Transverse colon (tissue), 4 donors: ENCODE results near the gene ACTRT3. TPM values are rescaled to one million over a fixed set of nuclear protein-coding genes. Genes with fewer than 3 reads are reported as not detected.

Experiments
- DNase-seq: peaks from one replicate; pipeline ENCODE4 v3.0.0-alpha.2; 2019
- H3K27ac ChIP-seq, 4 donors: fragments of 200-600 bp; sonication (generic); 2 replicates each; pipeline ENCODE4 v1.5.1; 2016 to 2018; ENCODE audit warnings: inconsistent platforms in 4 of 4
- H3K27me3 ChIP-seq: fragments of 200-600 bp; sonication (generic); 2 replicates; pipeline ENCODE4 v1.5.1; 2017; ENCODE audit warnings: inconsistent platforms
- H3K36me3 ChIP-seq, 4 donors: fragments of 200-600 bp; sonication (generic); 2 replicates each; pipeline ENCODE4 v1.5.1; 2017 to 2019; ENCODE audit warnings: inconsistent platforms in 4 of 4
- H3K4me1 ChIP-seq, 4 donors: fragments of 200-600 bp; sonication (generic); 2 replicates each; pipeline ENCODE4 v1.5.1; 2017 to 2020; ENCODE audit warnings: inconsistent platforms in 4 of 4
- H3K4me3 ChIP-seq, 4 donors: fragments of 200-600 bp; sonication (generic); 1 replicate in 1 of 4; 2 replicates in 3 of 4; pipeline versions ENCODE4 v1.5.1 to v1.6.1; 2017 to 2019; ENCODE audit warnings: inconsistent platforms in 4 of 4
- H3K9me3 ChIP-seq, 2 donors: fragments of 200-600 bp; sonication (generic); 2 replicates each; pipeline ENCODE4 v1.5.1; 2017 to 2019; ENCODE audit warnings: inconsistent platforms in 2 of 2
- CTCF ChIP-seq, 5 experiments: fragments of 200-600 bp in 3 of 5; fragments of 450-650 bp in 2 of 5; sonication (generic) in 3 of 5; IDR thresholded peaks; 1 replicate in 2 of 5; 2 replicates in 3 of 5; pipeline ENCODE4 v1.5.1; 2016 to 2017; ENCODE audit warnings: antibody characterized with exemption in 5 of 5, inconsistent platforms in 3 of 5, mild to moderate bottlenecking in 2 of 5, moderate library complexity in 1 of 5
- EP300 ChIP-seq: sonication (generic); formaldehyde crosslinking; IDR thresholded peaks from one replicate; pipeline ENCODE4 v1.6.1; 2017; ENCODE audit warnings: antibody characterized with exemption, low read depth
- POLR2A ChIP-seq: fragments of 450-650 bp; IDR thresholded peaks from one replicate; pipeline ENCODE4 v1.6.1; 2016; ENCODE audit warnings: antibody characterized with exemption, mild to moderate bottlenecking, moderate library complexity
- POLR2AphosphoS5 ChIP-seq, 3 donors: sonication (generic); formaldehyde crosslinking; IDR thresholded peaks; one replicate each; pipeline ENCODE4 v1.6.1; 2016; ENCODE audit warnings: antibody characterized with exemption in 3 of 3
- WGBS, 2 donors: methylation state at CpG; one replicate each; pipeline ENCODE4 v1.1.5; 2018; ENCODE audit warnings: low coverage in 1 of 2; 5-methylcytosine and 5-hydroxymethylcytosine counted together
- in situ Hi-C, 4 donors: fragments of 200-750 bp; cut with MboI; loops; one replicate each; pipeline versions ENCODE4 v1.15.0 to v1.15.1; 2017; ENCODE audit warnings: low sequenced_read_pairs in 3 of 4, low pct_ligation_motif_present in 1 of 4, low pct_unique_long_range_greater_than_20kb in 1 of 4
- intact Hi-C: fragments of 100-400 bp; cut with DNase I; formaldehyde crosslinking; loops from one replicate; pipeline ENCODE4 v1.15.1; 2023; ENCODE audit warnings: low total_unique reads
- total RNA-seq, 4 donors: library from RNA; depleted of rRNA; stranded (reverse); fragments of >200 nt; gene quantifications; one replicate each; pipeline ENCODE4 v1.1.0, GENCODE V29; 2016

ACTRT3 gene
- total RNA-seq, 4 donors from 2014 or later = 0.96 to 2.1 TPM; not detected in 2

DNA sequence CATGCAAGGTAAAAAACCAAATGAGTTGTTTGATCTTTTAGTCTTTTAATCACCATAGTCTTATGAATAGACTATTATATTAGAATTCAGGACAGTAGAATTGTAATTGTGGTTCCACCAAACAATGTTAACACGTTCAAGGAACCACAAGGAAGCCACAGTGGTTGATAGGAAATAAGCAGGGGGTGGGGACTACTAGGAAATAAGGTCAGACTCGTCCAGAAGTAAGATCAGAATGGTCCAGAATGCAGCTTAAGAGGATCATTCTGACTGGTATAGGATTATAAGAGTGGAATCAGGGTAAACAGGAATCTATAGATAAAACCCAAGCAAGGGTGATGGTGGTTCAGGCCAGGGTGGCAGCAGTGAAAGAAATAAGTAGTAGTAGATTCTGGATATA lies 11.4 kb upstream of the ACTRT3 start:
- TF ChIP-seq CTCF (IDR thresholded peaks at IDR 0.05) = no peak
- no peak for TF ChIP-seq POLR2A
- no peak for TF ChIP-seq POLR2AphosphoS5 (IDR thresholded peaks at IDR 0.05)
- no peak for TF ChIP-seq EP300
- Histone ChIP-seq H3K4me1 (peaks cover 0 to 12% (median 3%) of the 10 kb centered on the region in 4 donors), H3K9me3 (no peaks in the 10 kb centered on the region), H3K27ac (no peak overlapping the region), H3K27me3 (no peaks in the 10 kb centered on the region), H3K36me3 (peaks cover 0 to 84% (median 19%) of the 10 kb centered on the region in 4 donors), H3K4me3 (no peak overlapping the region)
- intact Hi-C loops = no loop called here
- DNase-seq = no peak
- in situ Hi-C loops = no loop called here
- 40 to 63% methylated on average over 1 to 2 of the region's 2 CpGs for WGBS, 2 donors

DNA sequence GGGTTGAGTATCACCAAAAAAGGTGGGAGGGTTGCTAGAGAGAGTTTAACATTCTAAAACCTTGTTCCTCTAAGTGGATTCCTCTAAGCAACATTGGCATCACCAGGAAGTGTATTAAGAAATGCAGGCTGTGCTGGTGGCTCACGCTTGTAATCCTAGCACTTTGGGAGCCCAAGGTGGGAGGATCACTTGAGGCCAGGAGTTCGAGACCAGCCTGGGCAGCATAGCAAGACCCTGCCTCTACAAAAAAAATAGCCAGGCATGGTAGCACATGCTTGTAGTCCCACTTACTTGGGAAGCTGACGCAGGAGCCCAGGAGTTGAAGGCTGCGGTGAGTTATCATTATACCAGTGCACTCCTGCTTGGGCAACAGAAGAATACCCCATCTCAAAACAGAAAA lies 8.5 kb upstream of the ACTRT3 start:
- WGBS, 2 donors = 77% methylated on average over 4 of the region's 4 CpGs; no CpG with 5 or more reads in 1 of the 2 donors
- peaks cover 12 to 33% (median 22%) of the 10 kb centered on the region in 4 donors for H3K4me1 ChIP-seq

GRCh38 chr3:169774186-169774585 lies 4.8 kb upstream of the ACTRT3 start:
- Histone ChIP-seq H3K4me1 (peaks cover 12 to 39% (median 22%) of the 10 kb centered on the region in 4 donors), H3K27ac (peak overlapping the region in 3 of 4 donors; percentile 98 to 99 (median 99)), H3K4me3 (peak overlapping the region in 3 of 4 donors; percentile 58 to 92 (median 84)), H3K36me3 (peaks cover 0 to 34% (median 0%) of the 10 kb centered on the region in 4 donors), H3K9me3 (no peaks in the 10 kb centered on the region), H3K27me3 (no peaks in the 10 kb centered on the region)
- WGBS, 2 donors = 42 to 45% methylated on average over 5 of the region's 5 CpGs
- intact Hi-C loops = loop anchor here (10.0 kb wide), 1 partner anchor 191 kb away; the partner anchor contains the start of gene SEC62
- in situ Hi-C loops = no loop called here
- DNase-seq = no peak
- TF ChIP-seq CTCF (IDR thresholded peaks at IDR 0.05) = no peak
- TF ChIP-seq POLR2A = no peak
- TF ChIP-seq POLR2AphosphoS5 (IDR thresholded peaks at IDR 0.05) = no peak
- TF ChIP-seq EP300 = no peak

More for the DNA sequence above, 8.5 kb upstream of the ACTRT3 start:
- Histone ChIP-seq H3K4me3 (no peak overlapping the region), H3K9me3 (no peaks in the 10 kb centered on the region), H3K36me3 (peaks cover 0 to 69% (median 12%) of the 10 kb centered on the region in 4 donors), H3K27ac (no peak overlapping the region), H3K27me3 (no peaks in the 10 kb centered on the region)
- no peak for TF ChIP-seq POLR2A
- no peak for TF ChIP-seq POLR2AphosphoS5 (IDR thresholded peaks at IDR 0.05)
- no peak for TF ChIP-seq CTCF (IDR thresholded peaks at IDR 0.05)
- no peak for TF ChIP-seq EP300
- in situ Hi-C loops (no loop called here), intact Hi-C loops (loop anchor here (10.0 kb wide), 1 partner anchor 187 kb away; the partner anchor contains the start of gene SEC62)
- DNase-seq = no peak

DNA sequence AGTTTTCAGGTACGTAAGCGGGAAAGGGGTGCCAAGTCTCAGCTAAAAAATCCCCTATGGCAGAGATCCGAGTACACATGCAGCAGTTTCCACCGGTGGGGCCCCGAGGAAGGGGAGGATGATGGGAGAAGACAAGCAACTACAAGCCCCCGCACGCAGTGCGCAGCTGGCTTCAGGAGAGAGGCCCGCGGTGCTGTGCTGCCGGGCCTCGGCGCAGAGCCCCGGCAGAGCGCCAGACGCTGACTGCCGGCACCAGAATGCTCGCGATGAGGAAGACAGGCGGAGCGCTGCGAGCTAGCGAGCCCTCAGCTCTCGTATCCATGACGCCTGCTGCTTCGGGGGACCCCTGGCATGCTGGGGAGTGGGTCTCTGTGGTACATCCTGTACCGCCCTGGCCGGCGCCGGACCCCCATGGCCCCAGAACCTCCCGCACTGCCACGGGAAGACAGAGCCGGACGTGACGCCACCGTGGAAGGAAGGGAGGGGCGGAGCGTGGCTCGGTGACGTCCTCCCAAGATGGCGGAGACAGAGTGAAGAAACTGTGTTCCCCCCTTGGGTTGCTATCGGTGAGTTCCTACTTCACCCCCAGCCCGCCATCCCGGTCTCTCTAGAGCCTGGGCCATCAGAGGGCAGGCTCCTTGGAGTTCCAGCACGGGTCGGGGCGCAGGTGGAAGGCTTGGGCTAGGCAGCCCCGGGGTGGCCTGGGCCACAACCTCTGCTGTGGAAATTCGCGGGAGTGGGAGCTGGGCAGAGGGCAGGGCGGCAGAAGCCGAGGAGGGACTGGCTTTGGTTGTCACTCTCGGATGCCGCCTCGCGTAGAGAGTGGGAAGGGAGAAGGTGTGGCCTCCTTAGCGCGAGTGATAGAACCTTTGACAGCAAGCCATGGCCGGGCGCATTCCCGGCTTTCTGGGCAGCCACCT lies 3.8 kb upstream of the ACTRT3 start, which contains the start of gene MYNN:
Gene MYNN, plus strand, starts transcription at position 500 of the 920 bp plus-strand sequence. CDS start 900 bp downstream, outside the sequence.
- 0 to 1% methylated on average over 13 to 55 of the region's 61 CpGs for WGBS, 2 donors
- H3K4me1 ChIP-seq = peaks cover 12 to 39% (median 22%) of the 10 kb centered on the region in 4 donors
- in situ Hi-C loops = no loop called here
- peak; percentile 95 for DNase-seq
- H3K27me3 ChIP-seq = no peaks in the 10 kb centered on the region
- H3K4me3 ChIP-seq = peak within 1 kb of the TSS; percentile 58 to 92 (median 86)
- TF ChIP-seq EP300 (no peak), POLR2A (peak; percentile 99), POLR2AphosphoS5 (IDR thresholded peaks at IDR 0.05) (peak; percentile 99 to 100 (median 100)), CTCF (IDR thresholded peaks at IDR 0.05) (peak in 1 of 5 experiments; percentile 16)
- H3K27ac ChIP-seq = peak within 1 kb of the TSS; percentile 98 to 100 (median 99)
- intact Hi-C loops = loop anchor here (10.0 kb wide), 1 partner anchor 192 kb away; the partner anchor contains the start of gene SEC62
- H3K36me3 ChIP-seq = peaks cover 0 to 26% (median 0%) of the 10 kb centered on the region in 4 donors
- no peaks in the 10 kb centered on the region for H3K9me3 ChIP-seq
